ENCODE results near the gene PSME1. TPM values are rescaled to one million over a fixed set of nuclear protein-coding genes. Genes with fewer than 3 reads are reported as not detected.

Gene PSME1
- total RNA-seq, 1 experiment from 2014 or later, result 76.8 TPM

DNA sequence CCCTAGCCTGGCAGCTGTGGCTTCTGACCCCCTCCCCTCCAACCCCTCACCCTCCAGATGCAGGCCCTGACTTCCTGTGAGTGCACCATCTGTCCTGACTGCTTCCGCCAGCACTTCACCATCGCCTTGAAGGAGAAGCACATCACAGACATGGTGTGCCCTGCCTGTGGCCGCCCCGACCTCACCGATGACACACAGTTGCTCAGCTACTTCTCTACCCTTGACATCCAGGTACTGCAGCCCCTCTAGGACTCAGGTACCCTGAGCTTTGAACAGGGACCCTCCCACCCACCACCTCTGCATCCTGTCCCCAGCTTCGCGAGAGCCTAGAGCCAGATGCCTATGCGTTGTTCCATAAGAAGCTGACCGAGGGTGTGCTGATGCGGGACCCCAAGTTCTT, 19.1 kb downstream of the PSME1 start:
- ChIA-PET CTCF (no interaction called here), POLR2A (interaction anchor here (0.6 kb wide), 1 partner anchor 461 kb away, joined by 3 read pairs; no protein-coding TSS in a partner anchor)
- Mint-ChIP-seq H3K9me3 (no peaks in the 10 kb centered on the region), H3K36me3 (peaks cover 63% of the 10 kb centered on the region), H3K27ac (no peak overlapping the region), H3K4me1 (no peaks in the 10 kb centered on the region), H3K4me3 (no peak overlapping the region), H3K27me3 (ENCODE audit: low read depth) (no peaks in the 10 kb centered on the region)
- TF ChIP-seq FOXJ3 (CRISPR knock-in tag; IDR thresholded peaks at IDR 0.05; ENCODE audit: borderline replicate concordance) (no peak), ETV6 (CRISPR knock-in tag; IDR thresholded peaks at IDR 0.05) (no peak), NFE2L1 (CRISPR knock-in tag; IDR thresholded peaks at IDR 0.05) (no peak), ZNF396 (CRISPR knock-in tag; IDR thresholded peaks at IDR 0.05; ENCODE audit: borderline replicate concordance) (no peak), NR2C2 (CRISPR knock-in tag; IDR thresholded peaks at IDR 0.05) (no peak)
- TF ChIP-seq, protein P1, sequence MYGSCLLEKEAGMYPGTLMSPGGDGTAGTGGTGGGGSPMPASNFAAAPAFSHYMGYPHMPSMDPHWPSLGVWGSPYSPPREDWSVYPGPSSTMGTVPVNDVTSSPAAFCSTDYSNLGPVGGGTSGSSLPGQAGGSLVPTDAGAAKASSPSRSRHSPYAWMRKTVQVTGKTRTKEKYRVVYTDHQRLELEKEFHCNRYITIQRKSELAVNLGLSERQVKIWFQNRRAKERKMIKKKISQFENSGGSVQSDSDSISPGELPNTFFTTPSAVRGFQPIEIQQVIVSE (CRISPR knock-in tag; IDR thresholded peaks at IDR 0.05; ENCODE audit: borderline replicate concordance), result no peak
- TF ChIP-seq, protein P2, sequence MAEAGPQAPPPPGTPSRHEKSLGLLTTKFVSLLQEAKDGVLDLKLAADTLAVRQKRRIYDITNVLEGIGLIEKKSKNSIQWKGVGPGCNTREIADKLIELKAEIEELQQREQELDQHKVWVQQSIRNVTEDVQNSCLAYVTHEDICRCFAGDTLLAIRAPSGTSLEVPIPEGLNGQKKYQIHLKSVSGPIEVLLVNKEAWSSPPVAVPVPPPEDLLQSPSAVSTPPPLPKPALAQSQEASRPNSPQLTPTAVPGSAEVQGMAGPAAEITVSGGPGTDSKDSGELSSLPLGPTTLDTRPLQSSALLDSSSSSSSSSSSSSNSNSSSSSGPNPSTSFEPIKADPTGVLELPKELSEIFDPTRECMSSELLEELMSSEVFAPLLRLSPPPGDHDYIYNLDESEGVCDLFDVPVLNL (CRISPR knock-in tag; IDR thresholded peaks at IDR 0.05; ENCODE audit: borderline replicate concordance, low read depth), result no peak
- TF ChIP-seq, protein P3, sequence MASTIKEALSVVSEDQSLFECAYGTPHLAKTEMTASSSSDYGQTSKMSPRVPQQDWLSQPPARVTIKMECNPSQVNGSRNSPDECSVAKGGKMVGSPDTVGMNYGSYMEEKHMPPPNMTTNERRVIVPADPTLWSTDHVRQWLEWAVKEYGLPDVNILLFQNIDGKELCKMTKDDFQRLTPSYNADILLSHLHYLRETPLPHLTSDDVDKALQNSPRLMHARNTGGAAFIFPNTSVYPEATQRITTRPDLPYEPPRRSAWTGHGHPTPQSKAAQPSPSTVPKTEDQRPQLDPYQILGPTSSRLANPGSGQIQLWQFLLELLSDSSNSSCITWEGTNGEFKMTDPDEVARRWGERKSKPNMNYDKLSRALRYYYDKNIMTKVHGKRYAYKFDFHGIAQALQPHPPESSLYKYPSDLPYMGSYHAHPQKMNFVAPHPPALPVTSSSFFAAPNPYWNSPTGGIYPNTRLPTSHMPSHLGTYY (CRISPR knock-in tag; IDR thresholded peaks at IDR 0.05), result no peak
- DNase-seq (ENCODE audit: low spot score) (no peak), ATAC-seq (no peak)

DNA sequence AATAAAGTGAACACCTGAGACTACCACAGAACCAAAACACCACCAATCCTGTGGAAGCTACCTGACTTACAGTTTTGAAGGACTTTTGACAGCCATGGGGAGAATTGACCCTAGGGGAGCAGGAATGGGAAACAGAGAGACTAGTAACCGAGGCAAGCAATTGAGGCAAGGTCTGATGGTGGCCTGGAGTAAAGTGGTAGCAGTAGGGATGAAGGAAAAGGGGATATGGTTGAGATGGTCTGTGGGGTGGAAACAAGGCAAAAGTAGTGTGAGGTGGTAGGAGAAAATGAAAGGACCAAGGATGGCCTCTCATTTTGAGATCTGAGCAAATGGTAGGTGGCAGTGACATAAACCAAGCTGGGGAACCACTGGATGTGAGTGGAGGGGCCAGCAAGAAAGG, 20.8 kb downstream of the PSME1 start:
- Mint-ChIP-seq H3K27me3 (ENCODE audit: low read depth) (no peaks in the 10 kb centered on the region), H3K4me3 (no peak overlapping the region), H3K4me1 (peaks cover 11% of the 10 kb centered on the region), H3K27ac (no peak overlapping the region), H3K9me3 (no peaks in the 10 kb centered on the region), H3K36me3 (peaks cover 52% of the 10 kb centered on the region)
- ATAC-seq, result no peak
- DNase-seq (ENCODE audit: low spot score), result no peak
- CTCF ChIA-PET, result no interaction called here
- POLR2A ChIA-PET, result no interaction called here
- TF ChIP-seq MYBL2 (CRISPR knock-in tag; IDR thresholded peaks at IDR 0.05) (no peak), TP53 (CRISPR knock-in tag; IDR thresholded peaks at IDR 0.05) (no peak), ATF1 (CRISPR knock-in tag; IDR thresholded peaks at IDR 0.05) (no peak), GABPB1 (CRISPR knock-in tag; IDR thresholded peaks at IDR 0.05) (no peak), RORB (CRISPR knock-in tag; IDR thresholded peaks at IDR 0.05) (no peak), EMX1 (CRISPR knock-in tag; IDR thresholded peaks at IDR 0.05) (no peak), ZNF396 (CRISPR knock-in tag; IDR thresholded peaks at IDR 0.05; ENCODE audit: borderline replicate concordance) (no peak), ZNF423 (CRISPR knock-in tag; IDR thresholded peaks at IDR 0.05) (no peak), NFYB (CRISPR knock-in tag; conservative IDR thresholded peaks at IDR 0.05; ENCODE audit: low read depth) (no peak), JAZF1 (CRISPR knock-in tag; IDR thresholded peaks at IDR 0.05) (no peak), MXD4 (CRISPR knock-in tag; IDR thresholded peaks at IDR 0.05; ENCODE audit: borderline replicate concordance) (no peak), RELA (CRISPR knock-in tag; IDR thresholded peaks at IDR 0.05; ENCODE audit: borderline replicate concordance) (no peak), ZNF138 (CRISPR knock-in tag; conservative IDR thresholded peaks at IDR 0.05) (no peak)
- TF ChIP-seq, protein P4, sequence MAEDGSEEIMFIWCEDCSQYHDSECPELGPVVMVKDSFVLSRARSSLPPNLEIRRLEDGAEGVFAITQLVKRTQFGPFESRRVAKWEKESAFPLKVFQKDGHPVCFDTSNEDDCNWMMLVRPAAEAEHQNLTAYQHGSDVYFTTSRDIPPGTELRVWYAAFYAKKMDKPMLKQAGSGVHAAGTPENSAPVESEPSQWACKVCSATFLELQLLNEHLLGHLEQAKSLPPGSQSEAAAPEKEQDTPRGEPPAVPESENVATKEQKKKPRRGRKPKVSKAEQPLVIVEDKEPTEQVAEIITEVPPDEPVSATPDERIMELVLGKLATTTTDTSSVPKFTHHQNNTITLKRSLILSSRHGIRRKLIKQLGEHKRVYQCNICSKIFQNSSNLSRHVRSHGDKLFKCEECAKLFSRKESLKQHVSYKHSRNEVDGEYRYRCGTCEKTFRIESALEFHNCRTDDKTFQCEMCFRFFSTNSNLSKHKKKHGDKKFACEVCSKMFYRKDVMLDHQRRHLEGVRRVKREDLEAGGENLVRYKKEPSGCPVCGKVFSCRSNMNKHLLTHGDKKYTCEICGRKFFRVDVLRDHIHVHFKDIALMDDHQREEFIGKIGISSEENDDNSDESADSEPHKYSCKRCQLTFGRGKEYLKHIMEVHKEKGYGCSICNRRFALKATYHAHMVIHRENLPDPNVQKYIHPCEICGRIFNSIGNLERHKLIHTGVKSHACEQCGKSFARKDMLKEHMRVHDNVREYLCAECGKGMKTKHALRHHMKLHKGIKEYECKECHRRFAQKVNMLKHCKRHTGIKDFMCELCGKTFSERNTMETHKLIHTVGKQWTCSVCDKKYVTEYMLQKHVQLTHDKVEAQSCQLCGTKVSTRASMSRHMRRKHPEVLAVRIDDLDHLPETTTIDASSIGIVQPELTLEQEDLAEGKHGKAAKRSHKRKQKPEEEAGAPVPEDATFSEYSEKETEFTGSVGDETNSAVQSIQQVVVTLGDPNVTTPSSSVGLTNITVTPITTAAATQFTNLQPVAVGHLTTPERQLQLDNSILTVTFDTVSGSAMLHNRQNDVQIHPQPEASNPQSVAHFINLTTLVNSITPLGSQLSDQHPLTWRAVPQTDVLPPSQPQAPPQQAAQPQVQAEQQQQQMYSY (CRISPR knock-in tag; IDR thresholded peaks at IDR 0.05), result no peak
- TF ChIP-seq, protein P5, sequence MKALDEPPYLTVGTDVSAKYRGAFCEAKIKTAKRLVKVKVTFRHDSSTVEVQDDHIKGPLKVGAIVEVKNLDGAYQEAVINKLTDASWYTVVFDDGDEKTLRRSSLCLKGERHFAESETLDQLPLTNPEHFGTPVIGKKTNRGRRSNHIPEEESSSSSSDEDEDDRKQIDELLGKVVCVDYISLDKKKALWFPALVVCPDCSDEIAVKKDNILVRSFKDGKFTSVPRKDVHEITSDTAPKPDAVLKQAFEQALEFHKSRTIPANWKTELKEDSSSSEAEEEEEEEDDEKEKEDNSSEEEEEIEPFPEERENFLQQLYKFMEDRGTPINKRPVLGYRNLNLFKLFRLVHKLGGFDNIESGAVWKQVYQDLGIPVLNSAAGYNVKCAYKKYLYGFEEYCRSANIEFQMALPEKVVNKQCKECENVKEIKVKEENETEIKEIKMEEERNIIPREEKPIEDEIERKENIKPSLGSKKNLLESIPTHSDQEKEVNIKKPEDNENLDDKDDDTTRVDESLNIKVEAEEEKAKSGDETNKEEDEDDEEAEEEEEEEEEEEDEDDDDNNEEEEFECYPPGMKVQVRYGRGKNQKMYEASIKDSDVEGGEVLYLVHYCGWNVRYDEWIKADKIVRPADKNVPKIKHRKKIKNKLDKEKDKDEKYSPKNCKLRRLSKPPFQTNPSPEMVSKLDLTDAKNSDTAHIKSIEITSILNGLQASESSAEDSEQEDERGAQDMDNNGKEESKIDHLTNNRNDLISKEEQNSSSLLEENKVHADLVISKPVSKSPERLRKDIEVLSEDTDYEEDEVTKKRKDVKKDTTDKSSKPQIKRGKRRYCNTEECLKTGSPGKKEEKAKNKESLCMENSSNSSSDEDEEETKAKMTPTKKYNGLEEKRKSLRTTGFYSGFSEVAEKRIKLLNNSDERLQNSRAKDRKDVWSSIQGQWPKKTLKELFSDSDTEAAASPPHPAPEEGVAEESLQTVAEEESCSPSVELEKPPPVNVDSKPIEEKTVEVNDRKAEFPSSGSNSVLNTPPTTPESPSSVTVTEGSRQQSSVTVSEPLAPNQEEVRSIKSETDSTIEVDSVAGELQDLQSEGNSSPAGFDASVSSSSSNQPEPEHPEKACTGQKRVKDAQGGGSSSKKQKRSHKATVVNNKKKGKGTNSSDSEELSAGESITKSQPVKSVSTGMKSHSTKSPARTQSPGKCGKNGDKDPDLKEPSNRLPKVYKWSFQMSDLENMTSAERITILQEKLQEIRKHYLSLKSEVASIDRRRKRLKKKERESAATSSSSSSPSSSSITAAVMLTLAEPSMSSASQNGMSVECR (CRISPR knock-in tag; IDR thresholded peaks at IDR 0.05; ENCODE audit: borderline replicate concordance), result no peak
- TF ChIP-seq, protein P2 (CRISPR knock-in tag; IDR thresholded peaks at IDR 0.05; ENCODE audit: borderline replicate concordance, low read depth), result no peak
- TF ChIP-seq, protein P6, sequence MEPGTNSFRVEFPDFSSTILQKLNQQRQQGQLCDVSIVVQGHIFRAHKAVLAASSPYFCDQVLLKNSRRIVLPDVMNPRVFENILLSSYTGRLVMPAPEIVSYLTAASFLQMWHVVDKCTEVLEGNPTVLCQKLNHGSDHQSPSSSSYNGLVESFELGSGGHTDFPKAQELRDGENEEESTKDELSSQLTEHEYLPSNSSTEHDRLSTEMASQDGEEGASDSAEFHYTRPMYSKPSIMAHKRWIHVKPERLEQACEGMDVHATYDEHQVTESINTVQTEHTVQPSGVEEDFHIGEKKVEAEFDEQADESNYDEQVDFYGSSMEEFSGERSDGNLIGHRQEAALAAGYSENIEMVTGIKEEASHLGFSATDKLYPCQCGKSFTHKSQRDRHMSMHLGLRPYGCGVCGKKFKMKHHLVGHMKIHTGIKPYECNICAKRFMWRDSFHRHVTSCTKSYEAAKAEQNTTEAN (CRISPR knock-in tag; IDR thresholded peaks at IDR 0.05), result no peak

Data from WTC11 (cell line).